Measurements from ENCODE around the gene FICD. TPM values are rescaled to one million over a fixed set of nuclear protein-coding genes. Genes with fewer than 3 reads are reported as not detected.

FICD gene
- total RNA-seq, 1 experiment from 2014 or later, result 10.1 TPM

DNA sequence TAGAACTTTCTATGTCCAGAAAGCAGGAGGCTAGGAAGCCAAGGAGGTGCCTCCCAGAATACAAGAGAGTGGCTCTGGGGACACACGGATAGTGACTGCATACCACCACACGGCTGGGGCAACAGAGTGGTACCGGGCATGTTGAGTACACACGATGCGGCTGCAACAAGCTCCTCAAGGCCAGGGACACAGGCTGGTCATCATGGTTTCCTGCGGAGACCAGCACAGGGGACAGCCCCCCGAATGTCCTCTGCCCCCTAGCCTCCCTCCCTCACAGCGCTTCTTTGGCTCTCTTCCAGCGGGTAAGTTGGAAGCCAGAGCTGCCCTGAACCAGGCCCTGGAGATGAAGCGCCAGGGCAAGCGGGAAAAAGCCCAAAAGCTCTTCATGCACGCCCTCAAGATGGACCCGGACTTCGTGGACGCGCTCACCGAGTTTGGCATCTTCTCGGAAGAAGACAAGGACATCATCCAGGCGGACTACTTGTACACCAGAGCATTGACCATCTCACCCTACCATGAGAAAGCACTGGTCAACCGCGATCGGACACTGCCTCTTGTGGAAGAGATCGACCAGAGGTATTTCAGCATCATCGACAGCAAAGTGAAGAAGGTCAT lies 3.1 kb downstream of the FICD start:
- intact Hi-C loops (cut with micrococcal nuclease; ENCODE audit: unreplicated experiment) (no loop called here), in situ Hi-C loops (cut with HindIII; ENCODE audit: low pct_unique_long_range_greater_than_20kb, low sequenced_read_pairs) (no loop called here)
- ATAC-seq, result no peak
- Histone ChIP-seq H3K4me1 (ENCODE audit: control insufficient read depth, insufficient read depth, low read length) (peaks cover 7% of the 10 kb centered on the region), H3K36me3 (ENCODE audit: control insufficient read depth, insufficient read depth, low read length) (peaks cover 22% of the 10 kb centered on the region), H3K4me3 (ENCODE audit: low read depth in 2 of 2, low read length in 2 of 2) (no peak overlapping the region), H3K27ac (ENCODE audit: low read length) (no peak overlapping the region), H3K9me3 (ENCODE audit: control insufficient read depth, insufficient read depth, low read depth, low read length) (no peaks in the 10 kb centered on the region), H3K27me3 (ENCODE audit: control insufficient read depth, insufficient read depth, low read length) (no peaks in the 10 kb centered on the region)
- CTCF ChIA-PET, result interaction anchor here (0.5 kb wide), 1 partner anchor 102 kb away, joined by 9 read pairs; no protein-coding TSS in a partner anchor
- DNase-seq (ENCODE audit: low read depth, low spot score), result no peak
- TF ChIP-seq, protein P1, sequence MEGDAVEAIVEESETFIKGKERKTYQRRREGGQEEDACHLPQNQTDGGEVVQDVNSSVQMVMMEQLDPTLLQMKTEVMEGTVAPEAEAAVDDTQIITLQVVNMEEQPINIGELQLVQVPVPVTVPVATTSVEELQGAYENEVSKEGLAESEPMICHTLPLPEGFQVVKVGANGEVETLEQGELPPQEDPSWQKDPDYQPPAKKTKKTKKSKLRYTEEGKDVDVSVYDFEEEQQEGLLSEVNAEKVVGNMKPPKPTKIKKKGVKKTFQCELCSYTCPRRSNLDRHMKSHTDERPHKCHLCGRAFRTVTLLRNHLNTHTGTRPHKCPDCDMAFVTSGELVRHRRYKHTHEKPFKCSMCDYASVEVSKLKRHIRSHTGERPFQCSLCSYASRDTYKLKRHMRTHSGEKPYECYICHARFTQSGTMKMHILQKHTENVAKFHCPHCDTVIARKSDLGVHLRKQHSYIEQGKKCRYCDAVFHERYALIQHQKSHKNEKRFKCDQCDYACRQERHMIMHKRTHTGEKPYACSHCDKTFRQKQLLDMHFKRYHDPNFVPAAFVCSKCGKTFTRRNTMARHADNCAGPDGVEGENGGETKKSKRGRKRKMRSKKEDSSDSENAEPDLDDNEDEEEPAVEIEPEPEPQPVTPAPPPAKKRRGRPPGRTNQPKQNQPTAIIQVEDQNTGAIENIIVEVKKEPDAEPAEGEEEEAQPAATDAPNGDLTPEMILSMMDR (IDR thresholded peaks at IDR 0.05), result no peak
- TF ChIP-seq TCF7L2 (IDR thresholded peaks at IDR 0.05; ENCODE audit: low read depth, low read length), result no peak
- TF ChIP-seq SIN3A (IDR thresholded peaks at IDR 0.05; ENCODE audit: borderline replicate concordance, insufficient read depth, low read depth, low read length), result no peak
- TF ChIP-seq POLR2AphosphoS5 (IDR thresholded peaks at IDR 0.05; ENCODE audit: low read depth, low read length), result no peak
- TF ChIP-seq, protein P2, sequence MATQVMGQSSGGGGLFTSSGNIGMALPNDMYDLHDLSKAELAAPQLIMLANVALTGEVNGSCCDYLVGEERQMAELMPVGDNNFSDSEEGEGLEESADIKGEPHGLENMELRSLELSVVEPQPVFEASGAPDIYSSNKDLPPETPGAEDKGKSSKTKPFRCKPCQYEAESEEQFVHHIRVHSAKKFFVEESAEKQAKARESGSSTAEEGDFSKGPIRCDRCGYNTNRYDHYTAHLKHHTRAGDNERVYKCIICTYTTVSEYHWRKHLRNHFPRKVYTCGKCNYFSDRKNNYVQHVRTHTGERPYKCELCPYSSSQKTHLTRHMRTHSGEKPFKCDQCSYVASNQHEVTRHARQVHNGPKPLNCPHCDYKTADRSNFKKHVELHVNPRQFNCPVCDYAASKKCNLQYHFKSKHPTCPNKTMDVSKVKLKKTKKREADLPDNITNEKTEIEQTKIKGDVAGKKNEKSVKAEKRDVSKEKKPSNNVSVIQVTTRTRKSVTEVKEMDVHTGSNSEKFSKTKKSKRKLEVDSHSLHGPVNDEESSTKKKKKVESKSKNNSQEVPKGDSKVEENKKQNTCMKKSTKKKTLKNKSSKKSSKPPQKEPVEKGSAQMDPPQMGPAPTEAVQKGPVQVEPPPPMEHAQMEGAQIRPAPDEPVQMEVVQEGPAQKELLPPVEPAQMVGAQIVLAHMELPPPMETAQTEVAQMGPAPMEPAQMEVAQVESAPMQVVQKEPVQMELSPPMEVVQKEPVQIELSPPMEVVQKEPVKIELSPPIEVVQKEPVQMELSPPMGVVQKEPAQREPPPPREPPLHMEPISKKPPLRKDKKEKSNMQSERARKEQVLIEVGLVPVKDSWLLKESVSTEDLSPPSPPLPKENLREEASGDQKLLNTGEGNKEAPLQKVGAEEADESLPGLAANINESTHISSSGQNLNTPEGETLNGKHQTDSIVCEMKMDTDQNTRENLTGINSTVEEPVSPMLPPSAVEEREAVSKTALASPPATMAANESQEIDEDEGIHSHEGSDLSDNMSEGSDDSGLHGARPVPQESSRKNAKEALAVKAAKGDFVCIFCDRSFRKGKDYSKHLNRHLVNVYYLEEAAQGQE (IDR thresholded peaks at IDR 0.05; ENCODE audit: insufficient read depth in 1 of 2, low read depth in 2 of 2, low read length in 1 of 2), result no peak
- POLR2A ChIA-PET, result no interaction called here
- BruUV-seq (replicated peaks), result no TSS peak

DNA sequence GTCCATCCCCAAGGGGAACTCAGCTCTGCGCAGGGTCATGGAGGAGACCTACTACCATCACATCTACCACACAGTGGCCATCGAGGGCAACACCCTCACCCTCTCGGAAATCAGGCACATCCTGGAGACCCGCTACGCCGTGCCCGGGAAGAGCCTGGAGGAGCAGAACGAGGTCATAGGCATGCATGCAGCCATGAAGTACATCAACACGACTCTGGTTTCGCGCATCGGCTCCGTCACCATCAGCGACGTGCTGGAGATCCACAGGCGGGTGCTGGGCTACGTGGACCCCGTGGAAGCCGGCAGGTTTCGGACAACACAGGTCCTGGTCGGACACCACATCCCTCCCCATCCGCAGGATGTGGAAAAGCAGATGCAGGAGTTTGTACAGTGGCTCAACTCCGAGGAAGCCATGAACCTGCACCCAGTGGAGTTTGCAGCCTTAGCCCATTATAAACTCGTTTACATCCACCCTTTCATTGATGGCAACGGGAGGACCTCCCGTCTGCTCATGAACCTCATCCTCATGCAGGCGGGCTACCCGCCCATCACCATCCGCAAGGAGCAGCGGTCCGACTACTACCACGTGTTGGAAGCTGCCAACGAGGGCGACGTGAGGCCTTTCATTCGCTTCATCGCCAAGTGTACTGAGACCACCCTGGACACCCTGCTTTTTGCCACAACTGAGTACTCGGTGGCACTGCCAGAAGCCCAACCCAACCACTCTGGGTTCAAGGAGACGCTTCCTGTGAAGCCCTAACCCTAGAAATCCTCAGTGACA lies 3.8 kb downstream of the FICD start:
- H3K4me1 ChIP-seq (ENCODE audit: control insufficient read depth, insufficient read depth, low read length), result peaks cover 7% of the 10 kb centered on the region
- intact Hi-C loops (cut with micrococcal nuclease; ENCODE audit: unreplicated experiment), result no loop called here
- H3K36me3 ChIP-seq (ENCODE audit: control insufficient read depth, insufficient read depth, low read length), result peaks cover 26% of the 10 kb centered on the region
- no peak overlapping the region for H3K27ac ChIP-seq (ENCODE audit: low read length)
- TF ChIP-seq, protein P2 (IDR thresholded peaks at IDR 0.05; ENCODE audit: insufficient read depth in 1 of 2, low read depth in 2 of 2, low read length in 1 of 2), result no peak
- TF ChIP-seq TCF7L2 (IDR thresholded peaks at IDR 0.05; ENCODE audit: low read depth, low read length), result no peak
- TF ChIP-seq, protein P1 (IDR thresholded peaks at IDR 0.05), result no peak
- no peak for TF ChIP-seq SIN3A (IDR thresholded peaks at IDR 0.05; ENCODE audit: borderline replicate concordance, insufficient read depth, low read depth, low read length)
- TF ChIP-seq POLR2AphosphoS5 (IDR thresholded peaks at IDR 0.05; ENCODE audit: low read depth, low read length), result no peak; the same call in 1 of the 2 replicates
- DNase-seq (ENCODE audit: low read depth, low spot score) (no peak), ATAC-seq (no peak)
- in situ Hi-C loops (cut with HindIII; ENCODE audit: low pct_unique_long_range_greater_than_20kb, low sequenced_read_pairs), result no loop called here
- no TSS peak for BruUV-seq (replicated peaks)
- ChIA-PET CTCF (interaction anchor here (0.5 kb wide), 1 partner anchor 101 kb away, joined by 9 read pairs; no protein-coding TSS in a partner anchor), POLR2A (no interaction called here)
- no peaks in the 10 kb centered on the region for H3K27me3 ChIP-seq (ENCODE audit: control insufficient read depth, insufficient read depth, low read length)
- H3K9me3 ChIP-seq (ENCODE audit: control insufficient read depth, insufficient read depth, low read depth, low read length), result no peaks in the 10 kb centered on the region
- H3K4me3 ChIP-seq (ENCODE audit: low read depth in 2 of 2, low read length in 2 of 2), result no peak overlapping the region
